ENCODE results near the gene TMEM123. TPM values are rescaled to one million over a fixed set of nuclear protein-coding genes. Genes with fewer than 3 reads are reported as not detected.
"Not testable (repeated sequence)": the region's sequence is repeated elsewhere in the genome, so short reads cannot be mapped to it uniquely, and the experiment has no call there.

Gene TMEM123
- total RNA-seq, 1 experiment from 2014 or later, result 152 TPM

DNA sequence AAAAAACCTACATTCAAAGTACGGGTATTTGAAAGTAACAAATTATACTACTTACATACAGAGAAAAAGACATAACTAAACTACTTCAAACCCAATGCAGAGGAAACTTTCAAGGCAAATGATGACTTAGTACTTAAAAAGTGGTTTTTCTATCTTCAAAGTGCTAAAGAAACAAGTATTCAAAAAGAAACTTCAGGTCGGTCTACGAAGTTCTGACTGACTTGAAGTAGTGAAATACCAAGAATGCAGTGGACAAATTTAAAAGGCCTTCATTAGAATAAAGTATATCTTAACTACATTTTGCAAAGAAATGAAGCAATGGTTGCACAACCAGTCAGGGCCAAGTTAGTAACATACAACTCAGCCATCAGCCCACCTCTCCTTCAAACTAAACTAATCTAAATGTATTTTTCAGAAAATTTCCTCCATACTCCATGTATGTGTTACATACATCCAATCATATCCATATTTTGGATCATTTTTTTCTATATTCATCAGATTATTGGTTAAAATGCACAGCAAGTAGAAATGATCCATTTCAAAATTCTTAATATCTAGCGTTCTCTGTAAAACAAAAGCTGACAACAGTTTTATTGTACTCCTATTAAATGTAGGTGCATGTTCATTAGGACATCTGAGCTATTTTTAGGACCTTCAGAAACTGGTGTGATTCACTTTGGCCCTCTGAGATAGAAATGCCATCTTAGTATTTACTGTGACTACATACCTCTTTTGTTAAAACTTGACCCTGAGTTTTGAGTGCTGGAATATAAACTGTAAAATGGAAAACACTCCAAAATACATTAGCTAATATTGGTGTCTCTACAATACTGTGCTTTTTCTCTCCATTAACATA, 55.6 kb downstream of the TMEM123 start:
- no peak for DNase-seq (ENCODE audit: low spot score)

DNA sequence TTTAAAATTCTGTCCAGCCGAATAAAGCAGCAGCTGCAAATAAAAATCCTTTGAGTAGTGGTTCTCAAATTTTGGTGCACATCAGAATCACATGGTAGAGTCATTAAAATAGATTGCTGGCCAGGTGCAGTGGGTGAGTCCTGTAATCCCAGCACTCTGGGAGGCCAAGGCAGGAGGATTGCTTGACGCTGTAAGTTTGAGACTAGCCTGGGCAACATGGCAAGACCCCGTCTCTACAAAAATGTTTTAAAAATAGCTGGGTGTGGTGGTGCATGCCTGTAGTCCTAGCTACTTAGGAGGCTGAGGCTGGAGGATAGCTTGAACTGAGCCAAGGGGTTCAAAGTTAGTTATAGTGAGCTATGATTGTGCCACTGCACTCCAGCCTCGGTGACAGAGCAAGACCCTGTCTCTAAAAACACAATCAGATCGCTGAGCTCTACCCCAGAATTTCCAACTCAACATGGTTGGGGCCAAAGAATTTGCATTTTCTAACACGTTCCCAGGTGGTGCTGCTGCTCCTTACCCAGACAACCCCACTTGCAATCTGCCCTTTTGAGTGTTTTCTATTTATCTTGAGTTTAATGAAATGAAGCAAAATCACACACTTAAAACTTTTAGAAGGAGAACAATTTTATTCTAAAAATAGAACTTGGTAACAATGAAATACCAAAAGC, 56.7 kb downstream of the TMEM123 start:
- DNase-seq (ENCODE audit: low spot score), result no peak

DNA sequence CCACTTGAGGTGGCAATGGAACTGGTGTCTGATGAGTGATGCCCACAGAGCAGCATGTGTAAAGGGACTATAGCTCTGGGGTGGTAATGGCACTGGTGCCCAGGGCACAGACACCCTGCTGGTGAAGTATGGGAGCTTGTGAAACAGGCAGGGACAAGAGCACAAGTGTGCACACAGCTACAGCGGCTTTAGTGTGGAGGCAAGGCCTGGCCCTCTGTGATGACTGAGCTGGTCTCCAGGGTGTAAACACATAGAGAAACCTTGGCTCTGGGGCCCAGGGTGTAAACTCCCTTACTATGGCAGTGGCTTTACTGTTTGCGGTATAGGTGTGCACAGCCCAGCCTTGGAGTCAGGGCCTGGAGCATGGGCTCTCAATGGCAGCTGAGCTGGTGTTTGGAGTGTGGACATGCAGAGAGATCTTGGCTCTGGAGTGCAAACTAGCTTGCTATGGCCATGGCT, 59.3 kb downstream of the TMEM123 start:
- DNase-seq (ENCODE audit: low spot score), result no peak

DNA sequence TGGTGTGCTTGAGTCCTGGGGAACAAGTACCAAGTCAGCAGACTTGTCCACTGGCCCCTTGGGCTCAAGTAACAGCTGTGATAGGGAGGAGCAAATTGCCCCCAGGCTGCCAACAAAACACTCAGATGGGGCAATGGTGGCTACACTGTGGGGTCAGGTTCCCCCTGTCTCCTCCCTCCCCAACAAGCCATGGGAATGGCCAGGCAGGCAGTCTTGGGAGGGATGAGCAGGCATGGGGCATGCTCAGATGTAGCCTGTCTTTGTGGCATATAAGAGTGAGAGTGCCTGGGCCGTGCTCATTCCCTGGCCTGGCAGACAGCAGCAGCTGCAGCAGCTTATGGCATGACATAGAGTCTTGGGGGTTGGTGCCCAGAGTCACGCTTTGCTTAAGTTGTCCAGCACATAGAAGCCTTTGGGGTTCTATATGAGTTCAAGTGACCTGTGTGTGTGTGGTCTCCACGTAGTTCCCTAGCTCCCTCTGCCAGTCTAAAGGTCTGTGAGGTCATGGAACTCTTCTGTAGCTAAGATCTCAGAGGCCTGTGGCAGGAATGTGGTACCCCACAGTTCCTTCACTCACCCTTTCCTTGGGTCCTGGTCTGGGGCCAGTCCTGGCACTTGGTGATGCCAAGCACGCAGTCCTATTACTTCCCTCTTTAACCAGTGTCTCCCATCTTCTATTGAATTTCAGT, 60.9 kb downstream of the TMEM123 start:
- no peak for DNase-seq (ENCODE audit: low spot score)

DNA sequence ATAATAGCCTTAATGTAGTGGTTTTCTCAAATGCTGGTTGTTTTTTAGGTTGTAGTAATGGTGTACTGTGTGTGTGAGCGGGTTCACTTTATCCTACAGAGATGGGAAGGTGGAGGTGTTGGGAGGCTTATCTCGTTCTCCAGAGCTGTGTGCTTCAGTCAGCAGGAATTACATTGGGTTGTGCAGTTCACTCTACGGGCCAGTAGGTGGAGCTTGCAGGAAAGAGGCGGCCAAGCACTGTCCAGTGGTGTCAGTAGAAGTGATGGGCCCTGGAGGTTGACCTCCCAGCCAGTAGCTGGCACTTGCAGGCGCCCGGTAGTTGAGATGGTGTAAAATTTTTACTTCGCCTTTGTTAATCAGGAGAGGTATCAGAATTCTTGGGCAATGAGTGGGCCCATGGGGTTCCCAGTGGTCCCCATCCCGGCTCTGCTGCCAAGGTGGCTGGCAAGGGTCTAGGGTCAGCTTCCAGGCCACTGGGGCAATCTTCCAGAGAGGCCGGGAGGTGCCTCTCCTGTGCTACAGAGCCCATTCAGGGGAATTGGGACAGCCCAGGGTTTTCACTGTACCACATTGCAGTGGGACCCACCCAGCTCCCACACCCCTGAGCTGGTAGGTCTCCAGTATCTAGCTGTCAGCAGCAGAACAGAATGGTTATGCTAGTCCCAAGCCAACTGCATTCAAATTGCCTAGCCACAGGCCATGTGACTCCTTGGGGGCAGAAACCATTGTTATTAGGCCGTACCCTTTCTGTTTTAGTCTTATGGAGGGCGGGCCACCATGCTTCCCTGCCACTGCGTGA, 61.7 kb downstream of the TMEM123 start:
- peak; percentile 86 for DNase-seq (ENCODE audit: low spot score)

DNA sequence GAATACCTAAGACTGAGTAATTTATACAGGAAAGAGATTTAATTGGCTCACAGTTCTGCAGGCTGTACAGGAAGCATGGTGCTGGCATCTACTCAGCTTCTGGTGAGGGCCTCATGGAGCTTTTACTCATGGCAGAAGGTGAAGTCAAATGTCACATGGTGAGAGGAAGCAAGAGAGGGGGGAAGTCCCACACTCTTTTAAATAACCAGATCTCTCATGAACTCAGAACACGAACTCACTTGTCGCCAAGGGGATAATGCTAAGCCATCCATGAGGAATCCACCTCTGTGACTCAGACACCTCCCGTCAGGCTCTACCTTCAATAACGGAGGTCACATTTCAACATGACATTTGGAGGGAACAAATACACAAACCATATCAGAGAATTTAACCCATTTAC, 63.3 kb downstream of the TMEM123 start:
- DNase-seq (ENCODE audit: low spot score), result no peak

DNA sequence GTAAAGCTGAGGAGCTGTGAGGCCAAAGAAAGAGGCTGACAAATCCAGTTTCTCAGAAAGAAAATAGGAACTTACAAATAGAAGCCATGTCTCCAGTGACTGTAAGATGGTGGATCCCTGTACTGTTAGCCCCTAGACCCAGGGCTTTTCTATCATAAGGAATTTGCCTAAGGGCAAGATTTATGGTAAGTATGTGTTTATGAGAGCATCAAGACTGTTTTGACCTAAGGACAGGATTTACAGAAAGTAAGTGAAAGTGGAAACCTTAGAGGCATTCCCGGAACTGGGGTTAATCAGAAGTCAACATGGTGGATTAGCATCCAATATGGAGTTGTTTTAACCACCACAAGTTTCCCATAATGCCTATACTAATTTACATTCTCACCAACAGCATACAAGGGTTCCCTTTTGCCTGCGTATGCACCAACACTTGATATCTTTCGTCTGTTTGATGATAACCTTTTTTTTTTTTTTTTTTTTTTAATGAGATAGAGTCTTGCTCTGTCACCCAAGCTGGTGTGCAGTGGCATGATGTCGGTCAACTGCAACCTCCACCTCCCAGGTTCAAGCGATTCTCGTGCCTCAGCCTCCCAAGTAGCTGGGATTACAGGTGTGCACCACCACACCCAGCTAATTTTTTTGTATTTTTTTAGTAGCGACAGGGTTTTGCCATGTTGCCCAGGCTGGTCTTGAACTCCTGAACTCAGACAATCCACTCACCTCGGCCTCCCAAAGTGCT, 65.4 kb downstream of the TMEM123 start:
- no peak for DNase-seq (ENCODE audit: low spot score)

DNA sequence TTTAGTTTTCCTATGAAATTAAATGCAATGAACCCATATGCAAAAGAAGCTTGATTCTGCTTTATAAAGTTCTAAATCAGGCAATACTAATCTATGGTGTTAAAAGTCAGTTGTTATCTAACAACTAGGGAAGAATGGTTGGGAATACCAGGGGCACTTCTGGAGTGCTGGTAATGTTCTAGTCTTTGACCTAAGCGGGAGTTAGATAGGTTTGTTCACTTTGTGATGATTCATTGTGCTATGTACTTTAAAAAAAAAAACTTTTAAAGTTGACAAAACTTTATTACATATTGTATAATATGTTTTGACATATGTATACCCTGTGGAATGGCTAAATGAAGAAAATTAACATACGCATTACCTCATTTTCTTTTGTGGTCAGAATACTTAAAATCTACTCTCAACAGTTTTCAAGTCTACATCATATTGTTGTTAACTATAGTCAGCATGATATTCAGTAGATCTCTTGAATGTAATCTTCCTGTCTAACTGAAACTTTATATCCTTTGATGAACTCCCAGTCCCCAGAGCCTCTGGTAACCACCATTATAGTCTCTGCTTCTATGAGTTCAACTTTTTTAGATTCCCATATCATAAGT, 66.3 kb downstream of the TMEM123 start:
- DNase-seq (ENCODE audit: low spot score), result no peak

DNA sequence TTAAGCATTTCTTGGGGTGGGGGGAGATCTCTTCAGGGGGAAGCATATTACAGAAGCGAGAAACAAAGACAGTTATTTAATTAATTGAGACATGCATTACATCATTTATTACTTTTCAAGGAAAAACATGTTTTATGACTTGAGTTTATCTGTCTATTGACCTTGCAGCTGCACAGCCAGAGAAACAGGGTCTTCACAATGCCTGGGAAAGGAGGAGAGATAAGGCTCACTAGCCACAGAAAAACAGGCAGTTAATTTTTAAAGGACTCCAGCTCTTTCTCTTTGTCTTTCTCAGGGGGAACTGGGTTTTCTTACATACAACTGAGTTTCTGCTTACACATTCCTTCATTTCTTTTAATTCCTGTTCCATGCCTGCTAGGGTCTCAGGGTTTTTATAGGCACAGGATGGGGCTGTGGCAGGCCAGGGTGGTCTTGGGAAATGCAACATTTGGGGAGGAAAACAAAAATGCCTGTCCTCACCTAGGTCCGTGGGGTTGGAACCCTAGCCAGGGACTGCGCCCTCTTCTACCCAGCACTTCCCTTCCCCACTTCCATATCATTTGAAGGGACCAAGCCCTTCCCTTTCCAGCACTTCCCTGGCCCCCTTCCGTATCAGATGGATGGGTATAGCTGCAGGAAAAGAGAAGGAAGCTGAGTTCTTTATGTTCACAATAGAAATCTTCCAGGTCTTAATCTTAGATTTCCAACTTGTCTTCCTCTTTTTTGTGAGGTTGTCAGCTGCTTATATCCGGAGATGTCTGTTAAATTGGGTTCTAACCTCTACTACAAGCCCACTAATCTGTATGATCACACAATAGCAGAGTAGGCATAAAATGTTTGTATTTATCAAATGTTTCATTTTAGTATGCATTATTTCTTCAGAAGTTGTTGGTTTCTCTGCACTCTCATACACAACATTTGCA, 67.2 kb downstream of the TMEM123 start:
- no peak for DNase-seq (ENCODE audit: low spot score)

DNA sequence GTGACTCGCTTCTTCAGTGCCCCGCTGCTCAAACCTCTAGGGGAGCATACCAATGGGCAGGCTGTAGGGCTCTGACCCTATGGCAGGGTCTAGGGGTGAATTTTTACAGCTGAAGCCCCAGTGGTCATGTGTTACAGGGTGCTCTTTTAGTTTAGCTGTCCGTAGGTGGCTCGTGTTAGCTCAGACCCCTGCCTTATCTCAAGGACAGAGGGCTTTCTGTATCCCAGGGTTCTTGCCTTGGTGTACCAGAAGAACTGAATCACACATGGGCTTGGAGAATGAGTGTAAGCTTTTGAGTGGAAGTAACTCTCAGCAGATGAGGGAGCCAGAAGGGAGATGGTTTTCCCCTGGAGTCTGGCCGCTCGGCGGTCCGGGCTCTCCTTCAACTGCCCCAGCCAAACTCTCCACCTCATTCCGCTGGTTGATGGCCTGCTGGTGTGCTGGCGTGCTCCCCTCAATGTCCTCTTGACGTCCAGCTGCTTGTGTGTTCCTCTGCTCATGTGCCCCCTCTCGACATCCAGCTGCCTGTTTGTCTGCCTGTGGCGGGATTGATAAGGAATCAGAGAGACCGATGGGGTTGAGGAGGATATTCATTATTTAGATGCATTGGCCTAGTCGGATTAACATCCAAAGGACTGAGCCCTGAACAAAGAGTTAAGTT, 68.0 kb downstream of the TMEM123 start:
- no peak for DNase-seq (ENCODE audit: low spot score)

DNA sequence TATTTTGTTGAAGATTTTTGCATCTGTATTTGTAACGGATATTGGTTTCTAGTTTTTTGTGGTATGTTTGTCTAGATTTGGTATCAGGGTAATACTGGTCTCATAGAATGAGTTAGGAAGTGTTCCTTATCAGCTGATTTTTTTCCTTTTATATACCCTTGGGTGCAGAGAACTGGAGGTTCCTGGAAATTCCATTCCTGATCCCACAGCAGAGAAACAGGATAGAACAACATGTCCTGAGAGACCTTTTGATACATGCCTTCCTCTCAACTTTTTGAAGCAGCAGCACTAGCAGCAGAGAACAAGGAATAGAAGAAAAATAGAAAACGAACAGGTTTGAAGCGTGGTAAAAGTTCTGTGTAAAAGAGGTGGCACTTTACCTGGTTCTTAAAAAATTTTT, 68.7 kb downstream of the TMEM123 start:
- DNase-seq (ENCODE audit: low spot score), result no peak

DNA sequence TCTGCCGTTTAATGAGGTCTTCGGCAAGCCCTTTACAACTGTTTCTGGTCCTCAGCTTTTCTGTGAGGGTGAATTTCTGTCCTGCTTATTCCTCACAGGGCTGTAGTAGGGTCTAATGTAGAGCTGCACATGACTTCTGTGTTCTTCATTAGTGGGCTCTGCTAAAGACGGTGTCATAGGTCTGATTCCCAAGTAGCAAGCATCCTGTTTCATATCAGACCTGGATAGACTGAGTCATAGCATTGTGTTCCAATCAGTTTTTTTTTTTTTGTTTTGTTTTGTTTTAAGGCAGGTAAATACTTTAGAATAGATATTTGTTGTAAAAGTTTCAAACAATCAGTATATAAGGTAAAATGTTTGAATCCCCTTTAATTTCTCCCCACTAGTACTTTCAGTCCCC, 70.2 kb downstream of the TMEM123 start:
- no peak for DNase-seq (ENCODE audit: low spot score)

DNA sequence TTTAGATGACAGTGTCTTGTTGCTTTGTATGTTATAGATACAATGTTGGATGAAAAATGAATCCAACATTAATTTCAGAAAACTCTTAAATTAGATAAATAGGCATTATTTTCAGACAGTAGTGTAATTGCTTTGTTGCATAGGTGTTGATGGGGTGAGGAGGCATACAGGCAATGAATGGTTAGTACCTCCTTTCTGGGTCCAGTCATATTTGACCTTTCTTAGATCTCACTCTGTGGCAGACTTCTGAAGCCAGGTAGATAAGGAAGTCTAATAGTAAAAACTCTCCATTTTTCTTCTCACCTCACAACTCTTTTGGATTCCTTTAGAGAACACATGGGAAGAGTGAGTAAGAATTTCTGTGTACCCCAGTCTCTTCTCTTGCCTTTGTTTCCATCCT, 73.7 kb downstream of the TMEM123 start:
- DNase-seq (ENCODE audit: low spot score), result no peak

DNA sequence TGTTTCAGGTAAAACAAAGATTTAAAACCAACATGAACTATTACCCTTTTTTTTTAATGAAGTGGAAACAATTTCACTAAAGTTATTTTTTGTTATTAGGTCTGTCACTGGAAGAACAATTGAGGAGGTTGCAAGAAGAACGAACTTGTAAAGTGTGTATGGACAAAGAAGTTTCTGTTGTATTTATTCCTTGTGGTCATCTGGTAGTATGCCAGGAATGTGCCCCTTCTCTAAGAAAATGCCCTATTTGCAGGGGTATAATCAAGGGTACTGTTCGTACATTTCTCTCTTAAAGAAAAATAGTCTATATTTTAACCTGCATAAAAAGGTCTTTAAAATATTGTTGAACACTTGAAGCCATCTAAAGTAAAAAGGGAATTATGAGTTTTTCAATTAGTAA, 74.7 kb downstream of the TMEM123 start:
- DNase-seq (ENCODE audit: low spot score), result no peak

DNA sequence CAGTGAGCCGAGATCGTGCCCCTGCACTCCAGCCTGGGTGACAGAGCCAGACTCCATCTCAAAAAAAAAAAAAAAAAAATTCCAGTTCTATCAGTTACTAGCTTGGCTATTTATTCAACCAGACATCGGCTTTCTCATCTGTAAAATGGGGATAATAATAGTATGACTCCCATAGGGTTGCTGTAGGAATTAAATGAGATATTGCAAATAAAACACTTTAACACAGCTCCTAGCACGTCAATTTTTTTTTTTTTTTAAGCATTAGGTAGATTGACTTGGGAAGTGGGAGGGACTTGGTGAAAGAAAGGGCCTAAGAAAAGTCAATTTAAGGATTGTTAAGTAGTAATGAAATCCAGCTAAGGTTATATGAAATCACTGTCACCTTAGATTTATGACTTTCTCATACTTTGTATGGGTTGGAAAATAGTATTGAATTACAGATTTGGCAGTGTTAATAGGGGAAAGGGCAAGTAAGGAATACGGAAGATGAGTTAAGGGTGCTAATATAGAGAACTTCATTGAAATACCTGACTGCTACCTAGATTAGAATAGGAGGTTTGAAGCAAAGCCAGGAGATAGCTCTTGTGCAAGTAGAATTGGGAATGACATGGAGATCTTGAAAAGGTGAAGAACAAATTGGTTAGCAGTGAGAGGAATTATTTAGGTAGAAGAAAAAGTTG, 76.7 kb downstream of the TMEM123 start:
- DNase-seq (ENCODE audit: low spot score), result no peak

DNA sequence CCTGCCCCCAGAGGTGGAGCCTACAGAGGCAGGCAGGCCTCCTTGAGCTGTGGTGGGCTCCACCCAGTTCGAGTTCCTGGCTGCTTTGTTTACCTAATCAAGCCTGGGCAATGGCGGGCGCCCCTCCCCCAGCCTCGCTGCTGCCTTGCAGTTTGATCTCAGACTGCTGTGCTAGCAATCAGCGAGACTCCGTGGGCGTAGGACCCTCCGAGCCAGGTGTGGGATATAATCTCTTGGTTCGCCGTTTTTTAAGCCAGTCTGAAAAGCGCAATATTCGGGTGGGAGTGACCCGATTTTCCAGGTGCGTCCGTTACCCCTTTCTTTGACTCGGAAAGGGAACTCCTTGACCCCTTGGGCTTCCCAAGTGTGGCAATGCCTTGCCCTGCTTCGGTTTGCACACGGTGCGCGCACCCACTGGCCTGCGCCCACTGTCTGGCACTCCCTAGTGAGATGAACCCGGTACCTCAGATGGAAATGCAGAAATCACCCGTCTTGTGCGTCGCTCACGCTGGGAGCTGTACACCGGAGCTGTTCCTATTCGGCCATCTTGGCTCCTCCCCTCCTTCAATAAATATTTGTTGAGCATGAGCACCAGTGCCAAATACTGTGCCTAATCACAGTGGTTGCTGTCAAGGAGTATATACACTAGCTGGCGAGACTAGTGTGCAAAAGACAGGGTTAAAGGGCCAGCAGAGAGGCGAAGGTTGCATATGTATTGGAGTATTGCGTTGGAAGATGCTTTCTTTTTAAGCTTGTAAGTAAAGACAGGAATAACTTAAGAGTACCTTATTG, 77.7 kb downstream of the TMEM123 start:
- DNase-seq (ENCODE audit: low spot score), result not testable (repeated sequence)

DNA sequence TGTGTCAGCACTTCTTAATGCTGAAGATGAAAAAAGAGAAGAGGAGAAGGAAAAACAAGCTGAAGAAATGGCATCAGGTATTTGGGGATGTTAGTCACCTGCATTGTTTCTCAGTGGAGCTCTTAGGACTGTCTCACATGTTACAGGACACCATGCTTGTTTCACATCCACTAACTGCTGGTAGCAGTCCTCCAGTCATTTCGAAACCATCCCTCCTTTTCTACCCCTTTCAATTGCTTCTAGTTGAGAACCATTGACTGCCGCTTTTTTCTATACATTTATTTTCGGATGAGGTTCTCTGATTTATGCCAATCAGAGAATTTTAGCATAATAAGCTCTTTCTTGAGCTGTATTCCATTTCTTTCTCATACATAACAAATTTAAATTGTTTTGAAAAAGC, 84.1 kb downstream of the TMEM123 start:
- no peak for DNase-seq (ENCODE audit: low spot score)
